Heart left ventricle (tissue), 13 donors: ENCODE results near the gene PLA2G2F.

ENCODE experiments used
- POLR2A ChIP-seq, 2 donors: fragments of 450-650 bp; IDR thresholded peaks; one replicate each; pipeline ENCODE4 v1.6.1; 2017; ENCODE audit warnings: antibody characterized with exemption in 2 of 2, mild to moderate bottlenecking in 2 of 2, moderate library complexity in 2 of 2
- TF ChIP-seq, protein P1 (sequence below), 12 donors: fragments of 200-600 bp; sonication (generic) in 4 of 12; IDR thresholded peaks; one replicate each; pipeline versions ENCODE4 v1.5.0 to v1.8.0; 2018 to 2022; ENCODE audit warnings: antibody characterized with exemption in 12 of 12, mild to moderate bottlenecking in 5 of 12
- donor health status: ischemic (EF 13 %, LVEDD 7.1; RV severe dilation, severe dysfunction).
- donor health status: DM: no; HTN: yes; CAD: no.
- donor health status: DM: no; HTN: no; CAD: no.
- donor health status: ischemic (EF 25% LVEDD 6.9; RV normal size, moderate dysfunction).
- donor health status: ischemic (EF 25% LVEDD 5.7; RV mildly dilated, moderate dysfunction).
- donor health status: ischemic (EF 35%, LVEDD 5.7; RV mildly dilated, moderate dysfunction).
- donor health status: nonischemic (EF 11% LVEDD 7.7; RV severe dilation, severe dysfunction).
- donor health status: DM: yes; HTN: yes; CAD: no.
- donor health status: PGD.
- donor health status: ischemic (EF 29% LVEDD 5.4; RV normal size, mild dysfunction).
- donor health status: nonischemic (EF 23%, LVEDD 6.1; RV moderate dilation, normal function).

DNA sequence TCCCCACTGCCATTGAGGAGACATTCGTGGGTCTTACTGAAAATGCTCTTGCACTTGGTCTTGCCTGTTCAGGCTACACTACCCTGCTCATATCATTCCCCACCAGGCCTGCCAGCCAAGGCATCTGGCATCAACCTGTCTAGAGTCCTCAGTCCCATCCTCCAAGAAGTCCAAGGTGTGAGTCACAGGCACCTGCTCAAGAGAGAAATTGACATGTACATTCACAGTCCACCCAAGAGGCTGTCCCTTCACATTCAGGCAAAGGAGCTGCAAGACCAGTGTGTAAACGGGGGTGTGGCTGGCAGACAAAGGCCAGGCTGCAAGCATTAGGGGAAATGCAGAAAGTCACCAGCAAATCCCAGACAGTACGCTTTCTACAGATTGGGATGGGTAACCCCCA lies 60.3 kb downstream of the PLA2G2F start:
- TF ChIP-seq, protein P1, sequence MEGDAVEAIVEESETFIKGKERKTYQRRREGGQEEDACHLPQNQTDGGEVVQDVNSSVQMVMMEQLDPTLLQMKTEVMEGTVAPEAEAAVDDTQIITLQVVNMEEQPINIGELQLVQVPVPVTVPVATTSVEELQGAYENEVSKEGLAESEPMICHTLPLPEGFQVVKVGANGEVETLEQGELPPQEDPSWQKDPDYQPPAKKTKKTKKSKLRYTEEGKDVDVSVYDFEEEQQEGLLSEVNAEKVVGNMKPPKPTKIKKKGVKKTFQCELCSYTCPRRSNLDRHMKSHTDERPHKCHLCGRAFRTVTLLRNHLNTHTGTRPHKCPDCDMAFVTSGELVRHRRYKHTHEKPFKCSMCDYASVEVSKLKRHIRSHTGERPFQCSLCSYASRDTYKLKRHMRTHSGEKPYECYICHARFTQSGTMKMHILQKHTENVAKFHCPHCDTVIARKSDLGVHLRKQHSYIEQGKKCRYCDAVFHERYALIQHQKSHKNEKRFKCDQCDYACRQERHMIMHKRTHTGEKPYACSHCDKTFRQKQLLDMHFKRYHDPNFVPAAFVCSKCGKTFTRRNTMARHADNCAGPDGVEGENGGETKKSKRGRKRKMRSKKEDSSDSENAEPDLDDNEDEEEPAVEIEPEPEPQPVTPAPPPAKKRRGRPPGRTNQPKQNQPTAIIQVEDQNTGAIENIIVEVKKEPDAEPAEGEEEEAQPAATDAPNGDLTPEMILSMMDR (IDR thresholded peaks at IDR 0.05) = no peak
- TF ChIP-seq POLR2A (IDR thresholded peaks at IDR 0.05) = no peak
